ENCODE data around the gene FAM110D. TPM values are rescaled to one million over a fixed set of nuclear protein-coding genes. Genes with fewer than 3 reads are reported as not detected.
A peak's percentile ranks its signal among the peaks of the same experiment; 100 is the strongest.

FAM110D gene
- total and polyA plus RNA-seq, 10 of the 15 experiments (the other 5 are each of a cell fraction or from before 2014, with no cell fraction given): 0.06 TPM; not detected in 9

DNA sequence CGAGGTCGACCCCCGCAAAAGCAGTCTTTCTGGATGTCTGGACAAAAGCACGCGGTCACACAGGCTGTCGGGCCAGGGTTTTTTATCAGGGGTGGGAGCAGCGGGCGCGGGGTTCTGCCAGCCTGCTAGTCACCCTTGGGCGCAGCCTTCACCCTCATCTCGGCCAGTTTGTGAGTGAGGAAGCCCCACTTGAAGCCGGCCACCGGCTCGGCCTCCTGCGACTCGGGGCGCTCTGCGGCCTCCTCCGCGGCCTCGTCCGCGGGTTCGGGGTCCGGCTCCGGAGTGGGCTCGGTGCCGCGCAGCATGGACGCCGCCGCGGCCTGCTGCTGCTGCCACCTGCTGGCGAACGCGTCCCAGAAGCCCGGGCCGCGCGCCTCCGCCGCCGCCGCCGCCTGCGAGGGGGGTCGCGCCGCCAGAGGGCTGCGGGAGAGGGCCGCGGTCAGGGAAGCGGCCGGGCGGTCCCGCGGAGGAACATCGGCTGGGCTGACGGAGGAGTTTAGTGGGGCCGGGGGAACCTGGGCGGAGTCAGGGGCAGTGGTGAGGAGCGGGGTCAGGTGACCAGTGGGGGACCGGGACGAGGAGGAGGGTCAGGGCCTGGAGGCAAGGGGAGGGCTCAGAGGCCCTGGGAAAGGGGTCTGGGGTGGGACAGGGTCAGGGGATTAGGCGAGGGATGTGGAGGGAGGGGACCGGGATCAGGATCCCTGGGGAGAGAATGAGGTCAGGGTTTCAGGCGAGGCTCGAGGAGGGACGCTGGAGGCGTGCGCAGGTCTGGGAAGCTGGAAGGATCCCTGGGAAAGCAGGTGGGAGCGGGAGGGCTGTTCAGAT lies 5.4 kb downstream of the FAM110D start (continued):
- TF ChIP-seq USF1 (IDR thresholded peaks at IDR 0.05; ENCODE audit: borderline replicate concordance, extremely low read length, insufficient read depth, low read depth, low read length): peak; percentile 57
- no peak for TF ChIP-seq RAD51 (IDR thresholded peaks at IDR 0.05)
- TF ChIP-seq, protein P1, sequence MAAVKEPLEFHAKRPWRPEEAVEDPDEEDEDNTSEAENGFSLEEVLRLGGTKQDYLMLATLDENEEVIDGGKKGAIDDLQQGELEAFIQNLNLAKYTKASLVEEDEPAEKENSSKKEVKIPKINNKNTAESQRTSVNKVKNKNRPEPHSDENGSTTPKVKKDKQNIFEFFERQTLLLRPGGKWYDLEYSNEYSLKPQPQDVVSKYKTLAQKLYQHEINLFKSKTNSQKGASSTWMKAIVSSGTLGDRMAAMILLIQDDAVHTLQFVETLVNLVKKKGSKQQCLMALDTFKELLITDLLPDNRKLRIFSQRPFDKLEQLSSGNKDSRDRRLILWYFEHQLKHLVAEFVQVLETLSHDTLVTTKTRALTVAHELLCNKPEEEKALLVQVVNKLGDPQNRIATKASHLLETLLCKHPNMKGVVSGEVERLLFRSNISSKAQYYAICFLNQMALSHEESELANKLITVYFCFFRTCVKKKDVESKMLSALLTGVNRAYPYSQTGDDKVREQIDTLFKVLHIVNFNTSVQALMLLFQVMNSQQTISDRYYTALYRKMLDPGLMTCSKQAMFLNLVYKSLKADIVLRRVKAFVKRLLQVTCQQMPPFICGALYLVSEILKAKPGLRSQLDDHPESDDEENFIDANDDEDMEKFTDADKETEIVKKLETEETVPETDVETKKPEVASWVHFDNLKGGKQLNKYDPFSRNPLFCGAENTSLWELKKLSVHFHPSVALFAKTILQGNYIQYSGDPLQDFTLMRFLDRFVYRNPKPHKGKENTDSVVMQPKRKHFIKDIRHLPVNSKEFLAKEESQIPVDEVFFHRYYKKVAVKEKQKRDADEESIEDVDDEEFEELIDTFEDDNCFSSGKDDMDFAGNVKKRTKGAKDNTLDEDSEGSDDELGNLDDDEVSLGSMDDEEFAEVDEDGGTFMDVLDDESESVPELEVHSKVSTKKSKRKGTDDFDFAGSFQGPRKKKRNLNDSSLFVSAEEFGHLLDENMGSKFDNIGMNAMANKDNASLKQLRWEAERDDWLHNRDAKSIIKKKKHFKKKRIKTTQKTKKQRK (IDR thresholded peaks at IDR 0.05; ENCODE audit: low read depth, low read length): no peak
- TF ChIP-seq ESRRA (IDR thresholded peaks at IDR 0.05; ENCODE audit: low read length): no peak
- TF ChIP-seq KDM1A (IDR thresholded peaks at IDR 0.05; ENCODE audit: borderline replicate concordance): no peak
- no peak for TF ChIP-seq NFIC (IDR thresholded peaks at IDR 0.05; ENCODE audit: low read depth, low read length)
- TF ChIP-seq, protein P2, sequence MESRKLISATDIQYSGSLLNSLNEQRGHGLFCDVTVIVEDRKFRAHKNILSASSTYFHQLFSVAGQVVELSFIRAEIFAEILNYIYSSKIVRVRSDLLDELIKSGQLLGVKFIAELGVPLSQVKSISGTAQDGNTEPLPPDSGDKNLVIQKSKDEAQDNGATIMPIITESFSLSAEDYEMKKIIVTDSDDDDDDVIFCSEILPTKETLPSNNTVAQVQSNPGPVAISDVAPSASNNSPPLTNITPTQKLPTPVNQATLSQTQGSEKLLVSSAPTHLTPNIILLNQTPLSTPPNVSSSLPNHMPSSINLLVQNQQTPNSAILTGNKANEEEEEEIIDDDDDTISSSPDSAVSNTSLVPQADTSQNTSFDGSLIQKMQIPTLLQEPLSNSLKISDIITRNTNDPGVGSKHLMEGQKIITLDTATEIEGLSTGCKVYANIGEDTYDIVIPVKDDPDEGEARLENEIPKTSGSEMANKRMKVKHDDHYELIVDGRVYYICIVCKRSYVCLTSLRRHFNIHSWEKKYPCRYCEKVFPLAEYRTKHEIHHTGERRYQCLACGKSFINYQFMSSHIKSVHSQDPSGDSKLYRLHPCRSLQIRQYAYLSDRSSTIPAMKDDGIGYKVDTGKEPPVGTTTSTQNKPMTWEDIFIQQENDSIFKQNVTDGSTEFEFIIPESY (IDR thresholded peaks at IDR 0.05): no peak; the same call in 1 of the 2 replicates
- no peak for TF ChIP-seq MEF2A (IDR thresholded peaks at IDR 0.05; ENCODE audit: insufficient read depth, low read depth, low read length)
- no peak for TF ChIP-seq HDAC6 (IDR thresholded peaks at IDR 0.05; ENCODE audit: unreplicated experiment)
- TF ChIP-seq JUNB (IDR thresholded peaks at IDR 0.05): no peak
- TF ChIP-seq BMI1 (IDR thresholded peaks at IDR 0.05; ENCODE audit: borderline replicate concordance): no peak
- TF ChIP-seq MTA2 (IDR thresholded peaks at IDR 0.05; ENCODE audit: low read depth): no peak
- TF ChIP-seq SIN3A (IDR thresholded peaks at IDR 0.05; ENCODE audit: low read depth, low read length): no peak
- no peak for TF ChIP-seq ZNF217 (IDR thresholded peaks at IDR 0.05)
- TF ChIP-seq CREM (IDR thresholded peaks at IDR 0.05; ENCODE audit: low read depth): no peak
- no peak for TF ChIP-seq YBX1 (IDR thresholded peaks at IDR 0.05)
- no peak for TF ChIP-seq ZNF207 (IDR thresholded peaks at IDR 0.05; ENCODE audit: borderline replicate concordance)
